SJCRH30 (cell line): ENCODE data around the gene ZNF823. TPM values are rescaled to one million over a fixed set of nuclear protein-coding genes. Genes with fewer than 3 reads are reported as not detected.
"Not testable (repeated sequence)": the region's sequence is repeated elsewhere in the genome, so short reads cannot be mapped to it uniquely, and the experiment has no call there.

ENCODE experiments used
- DNase-seq, 2 experiments: peaks; one replicate each; pipeline ENCODE4 v3.0.0-alpha.2; 2015 to 2020
- H3K27ac ChIP-seq: fragments of 250-450 bp; sonication (Bioruptor Pico); 2 replicates; pipeline ENCODE4 v1.5.1; 2020; ENCODE audit warnings: mild to moderate bottlenecking, moderate library complexity
- H3K27me3 ChIP-seq: fragments of 250-450 bp; sonication (Bioruptor Pico); 2 replicates; pipeline ENCODE4 v1.5.1; 2020; ENCODE audit warnings: mild to moderate bottlenecking, moderate library complexity
- H3K36me3 ChIP-seq: fragments of 250-450 bp; sonication (Bioruptor Pico); 2 replicates; pipeline ENCODE4 v1.5.1; 2020; ENCODE audit warnings: mild to moderate bottlenecking, moderate library complexity
- H3K4me1 ChIP-seq: fragments of 250-450 bp; sonication (Bioruptor Pico); 2 replicates; pipeline ENCODE4 v1.5.1; 2020; ENCODE audit warnings: mild to moderate bottlenecking, moderate library complexity
- H3K4me3 ChIP-seq: fragments of 250-450 bp; sonication (Bioruptor Pico); 2 replicates; pipeline ENCODE4 v1.5.1; 2020; ENCODE audit warnings: mild to moderate bottlenecking, moderate library complexity
- H3K9me3 ChIP-seq: fragments of 250-450 bp; sonication (Bioruptor Pico); replicated peaks from 2 replicates; pipeline ENCODE4 v1.5.1; 2020; ENCODE audit warnings: mild to moderate bottlenecking, moderate library complexity
- total RNA-seq: library from RNA; depleted of rRNA; stranded (reverse); fragments of >200 nt; shearing (Covaris generic); gene quantifications from 2 replicates; pipeline ENCODE4 v1.2.3, GENCODE V29; 2014; rRNA removed

ZNF823 gene
- total RNA-seq: 8.7 and 10.5 TPM in 2 replicates

DNA sequence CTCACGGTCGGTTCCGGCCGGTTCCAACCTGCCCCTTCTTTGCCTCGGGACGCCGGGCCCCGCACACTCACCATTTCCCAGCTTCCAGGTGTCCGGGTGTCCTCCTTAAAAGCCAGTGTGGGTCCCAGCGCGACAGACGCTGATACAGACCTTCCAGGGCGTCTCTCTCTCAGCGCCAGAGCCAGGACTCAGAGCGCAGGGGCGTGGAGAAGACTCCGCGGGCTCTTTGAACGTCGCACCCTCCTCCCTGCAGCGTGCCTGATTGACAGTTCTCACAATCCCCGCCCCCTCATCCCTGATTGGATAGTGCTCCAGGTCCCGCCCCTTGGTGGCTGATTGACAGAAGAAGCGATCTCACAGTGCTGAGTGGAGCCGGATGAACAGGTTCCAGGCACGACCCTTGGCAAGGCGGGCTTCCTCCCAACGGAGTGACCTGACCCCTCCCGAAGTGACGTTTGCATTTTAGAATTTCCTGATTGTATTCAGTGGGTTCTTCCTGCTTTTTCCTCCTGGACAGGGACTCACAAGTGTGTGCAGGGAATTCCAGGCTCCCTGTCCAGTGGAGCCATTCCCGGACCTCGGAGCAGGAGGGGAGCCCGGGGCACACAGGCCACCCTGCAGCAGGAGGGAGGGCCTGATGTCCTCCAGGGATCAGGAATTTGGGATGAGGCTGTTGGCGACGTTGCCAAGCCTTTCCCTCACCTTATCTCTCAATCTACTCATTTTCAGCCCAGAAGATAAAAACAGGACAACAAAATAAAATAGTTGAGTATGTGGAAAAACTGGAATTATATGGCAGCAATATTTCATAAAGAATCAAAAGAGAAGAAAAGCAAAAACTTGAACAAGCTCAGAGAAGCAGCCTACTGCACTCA lies at the start of gene ZNF823:
TSS of gene ZNF823 (minus strand) at position 201 of the 875 bp plus-strand sequence. CDS start at position 74, 127 bp downstream.
- peak within 1 kb of the TSS; percentile 92 for H3K4me3 ChIP-seq
- peak within 1 kb of the TSS; percentile 38 for H3K27ac ChIP-seq
- peak; percentile 99 to 100 for DNase-seq
- H3K9me3 ChIP-seq: no peaks in the 10 kb centered on the region
- no peaks in the 10 kb centered on the region for H3K36me3 ChIP-seq
- no peaks in the 10 kb centered on the region for H3K27me3 ChIP-seq
- no peaks in the 10 kb centered on the region for H3K4me1 ChIP-seq

GRCh38 chr19:11787536-11787935 lies 48.8 kb upstream of the ZNF823 start:
- H3K36me3 ChIP-seq: peaks cover 13% of the 10 kb centered on the region
- H3K4me3 ChIP-seq: no peak overlapping the region
- DNase-seq: no peak
- no peaks in the 10 kb centered on the region for H3K4me1 ChIP-seq
- no peak overlapping the region for H3K27ac ChIP-seq
- peaks cover 16% of the 10 kb centered on the region for H3K9me3 ChIP-seq
- no peaks in the 10 kb centered on the region for H3K27me3 ChIP-seq

GRCh38 chr19:11784356-11784755 lies 45.6 kb upstream of the ZNF823 start:
- peaks cover 40% of the 10 kb centered on the region for H3K9me3 ChIP-seq
- H3K27ac ChIP-seq: no peak overlapping the region
- H3K4me1 ChIP-seq: no peaks in the 10 kb centered on the region
- DNase-seq: no peak
- no peaks in the 10 kb centered on the region for H3K27me3 ChIP-seq
- peaks cover 41% of the 10 kb centered on the region for H3K36me3 ChIP-seq
- H3K4me3 ChIP-seq: no peak overlapping the region

- Histone ChIP-seq H3K36me3 (peaks cover 42% of the 10 kb centered on the region), H3K9me3 (peaks cover 34% of the 10 kb centered on the region), H3K27me3 (no peaks in the 10 kb centered on the region), H3K4me1 (no peaks in the 10 kb centered on the region), H3K27ac (no peak overlapping the region), H3K4me3 (no peak overlapping the region)
- DNase-seq: no peak
These were observed 45.0 kb upstream of the ZNF823 start for GRCh38 chr19:11783767-11784166.

DNA sequence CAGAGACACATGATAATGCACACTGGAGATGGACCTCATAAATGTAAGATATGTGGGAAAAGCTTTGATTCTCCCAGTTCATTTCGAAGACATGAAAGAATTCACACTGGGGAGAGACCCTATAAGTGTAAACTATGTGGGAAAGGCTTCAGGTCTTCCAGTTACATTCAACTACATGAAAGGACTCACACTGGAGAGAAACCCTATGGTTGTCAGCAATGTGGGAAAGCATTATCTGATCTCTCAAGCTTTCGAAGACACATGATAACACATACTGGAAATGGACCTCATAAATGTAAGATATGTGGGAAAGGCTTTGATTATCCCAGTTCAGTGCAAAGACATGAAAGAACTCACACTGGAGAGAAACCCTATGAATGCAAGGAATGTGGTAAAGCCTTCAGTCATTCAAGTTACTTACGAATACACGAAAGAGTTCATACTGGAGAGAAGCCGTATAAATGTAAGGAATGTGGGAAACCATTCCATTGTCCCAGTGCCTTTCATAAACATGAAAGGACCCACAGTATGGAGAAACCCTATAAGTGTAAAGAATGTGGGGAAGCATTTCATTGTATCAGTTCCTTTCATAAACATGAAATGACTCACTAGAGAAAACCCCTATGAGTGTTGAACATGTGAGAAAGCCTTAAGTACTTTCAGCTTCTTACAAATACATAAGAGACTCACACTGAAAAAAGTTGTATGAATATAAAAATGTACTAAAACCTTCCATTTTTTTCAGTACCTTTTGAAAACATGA lies 42.7 kb upstream of the ZNF823 start:
- no peak for DNase-seq
- H3K9me3 ChIP-seq: peaks cover 34% of the 10 kb centered on the region

DNA sequence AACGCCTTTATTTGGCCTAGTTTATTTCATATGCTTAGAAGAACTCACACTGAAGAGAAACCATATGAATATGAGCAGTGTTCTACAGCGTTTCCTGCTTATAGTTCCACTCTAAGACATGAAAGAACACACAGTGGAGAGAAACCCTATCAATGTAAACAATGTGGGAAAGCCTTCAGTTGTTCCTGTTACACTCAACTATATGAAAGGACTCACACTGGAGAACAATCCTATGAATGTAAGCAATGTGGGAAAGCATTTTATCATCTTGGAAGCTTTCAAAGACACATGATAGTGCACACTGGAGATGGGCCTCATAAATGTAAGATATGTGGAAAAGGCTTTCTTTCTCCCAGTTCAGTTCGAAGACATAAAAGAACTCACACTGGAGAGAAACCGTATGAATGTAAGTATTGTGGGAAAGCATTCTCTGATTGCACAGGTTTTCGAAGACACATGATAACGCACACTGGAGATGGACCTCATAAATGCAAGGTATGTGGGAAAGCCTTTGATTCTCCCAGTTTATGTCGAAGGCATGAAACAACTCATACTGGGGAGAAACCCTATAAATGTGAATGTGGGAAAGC lies 41.8 kb upstream of the ZNF823 start:
- peaks cover 34% of the 10 kb centered on the region for H3K9me3 ChIP-seq
- H3K4me3 ChIP-seq: no peak overlapping the region
- peaks cover 53% of the 10 kb centered on the region for H3K36me3 ChIP-seq

More for the DNA sequence above, 42.7 kb upstream of the ZNF823 start:
- Histone ChIP-seq H3K4me1 (no peaks in the 10 kb centered on the region), H3K36me3 (peaks cover 53% of the 10 kb centered on the region), H3K27me3 (no peaks in the 10 kb centered on the region), H3K27ac (no peak overlapping the region), H3K4me3 (no peak overlapping the region)

DNA sequence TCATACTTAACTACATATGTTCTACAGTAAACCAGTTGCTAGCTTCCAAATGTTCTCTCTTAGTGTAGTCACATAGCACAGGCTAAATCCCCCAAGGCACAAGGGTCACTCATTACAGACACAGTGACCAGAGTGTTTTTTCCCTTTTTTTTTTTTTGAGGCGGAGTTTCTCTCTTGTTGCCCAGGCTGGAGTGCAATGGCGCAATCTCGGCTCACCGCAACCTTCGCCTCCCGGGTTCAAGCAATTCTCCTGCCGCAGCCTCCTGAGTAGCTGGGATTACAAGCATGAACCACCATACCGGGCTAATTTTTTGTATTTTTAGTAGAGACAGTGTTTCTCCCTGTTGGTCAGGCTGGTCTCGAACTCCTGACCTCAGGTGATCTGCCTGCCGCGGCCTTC lies 37.9 kb upstream of the ZNF823 start:
- not testable (repeated sequence) for H3K27me3 ChIP-seq, DNase-seq, H3K4me1 ChIP-seq, H3K27ac ChIP-seq, H3K4me3 ChIP-seq
- peaks cover 31% of the 10 kb centered on the region for H3K36me3 ChIP-seq
- H3K9me3 ChIP-seq: peaks cover 18% of the 10 kb centered on the region

More for the DNA sequence above, 41.8 kb upstream of the ZNF823 start:
- Histone ChIP-seq H3K4me1 (no peaks in the 10 kb centered on the region), H3K27me3 (no peaks in the 10 kb centered on the region), H3K27ac (no peak overlapping the region)
- DNase-seq: no peak

DNA sequence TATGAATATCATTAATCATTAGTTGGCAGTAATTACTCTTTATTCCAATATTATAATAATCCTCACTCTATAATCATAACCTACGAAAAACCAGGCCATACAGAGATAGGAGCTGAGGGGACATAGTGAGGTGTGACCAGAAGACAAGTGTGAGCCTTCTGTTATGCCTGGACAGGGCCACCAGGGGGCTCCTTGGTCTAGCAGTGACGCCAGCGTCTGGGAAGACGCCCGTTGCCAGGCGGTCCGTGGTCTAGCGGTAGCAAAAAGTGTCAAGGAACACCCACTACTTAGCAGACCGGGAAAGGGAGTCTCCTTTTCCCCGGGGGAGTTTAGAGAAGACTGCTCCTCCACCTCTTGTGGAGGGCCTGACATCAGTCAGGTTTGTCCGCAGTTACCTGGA lies 32.8 kb upstream of the ZNF823 start:
- DNase-seq: peak; percentile 17 to 22
- not testable (repeated sequence) for H3K27ac ChIP-seq, H3K4me3 ChIP-seq, H3K36me3 ChIP-seq, H3K27me3 ChIP-seq, H3K9me3 ChIP-seq, H3K4me1 ChIP-seq

GRCh38 chr19:11769995-11770394 lies 31.2 kb upstream of the ZNF823 start:
- no peak for DNase-seq
- H3K9me3 ChIP-seq: no peaks in the 10 kb centered on the region; the same call in 1 of the 2 replicates
- no peaks in the 10 kb centered on the region for H3K36me3 ChIP-seq
- H3K4me3 ChIP-seq: no peak overlapping the region
- H3K4me1 ChIP-seq: peaks cover 3% of the 10 kb centered on the region; the same call in 1 of the 2 replicates
- no peak overlapping the region for H3K27ac ChIP-seq
- no peaks in the 10 kb centered on the region for H3K27me3 ChIP-seq

- Histone ChIP-seq H3K27ac (peak overlapping the region; percentile 59; the same call in 1 of the 2 replicates), H3K4me1 (peaks cover 3% of the 10 kb centered on the region; the same call in 1 of the 2 replicates), H3K27me3 (no peaks in the 10 kb centered on the region), H3K36me3 (no peaks in the 10 kb centered on the region), H3K9me3 (no peaks in the 10 kb centered on the region; the same call in 1 of the 2 replicates), H3K4me3 (peak overlapping the region; percentile 79)
- peak; percentile 43 to 57 for DNase-seq
These were observed 28.9 kb upstream of the ZNF823 start for GRCh38 chr19:11767633-11768133.

DNA sequence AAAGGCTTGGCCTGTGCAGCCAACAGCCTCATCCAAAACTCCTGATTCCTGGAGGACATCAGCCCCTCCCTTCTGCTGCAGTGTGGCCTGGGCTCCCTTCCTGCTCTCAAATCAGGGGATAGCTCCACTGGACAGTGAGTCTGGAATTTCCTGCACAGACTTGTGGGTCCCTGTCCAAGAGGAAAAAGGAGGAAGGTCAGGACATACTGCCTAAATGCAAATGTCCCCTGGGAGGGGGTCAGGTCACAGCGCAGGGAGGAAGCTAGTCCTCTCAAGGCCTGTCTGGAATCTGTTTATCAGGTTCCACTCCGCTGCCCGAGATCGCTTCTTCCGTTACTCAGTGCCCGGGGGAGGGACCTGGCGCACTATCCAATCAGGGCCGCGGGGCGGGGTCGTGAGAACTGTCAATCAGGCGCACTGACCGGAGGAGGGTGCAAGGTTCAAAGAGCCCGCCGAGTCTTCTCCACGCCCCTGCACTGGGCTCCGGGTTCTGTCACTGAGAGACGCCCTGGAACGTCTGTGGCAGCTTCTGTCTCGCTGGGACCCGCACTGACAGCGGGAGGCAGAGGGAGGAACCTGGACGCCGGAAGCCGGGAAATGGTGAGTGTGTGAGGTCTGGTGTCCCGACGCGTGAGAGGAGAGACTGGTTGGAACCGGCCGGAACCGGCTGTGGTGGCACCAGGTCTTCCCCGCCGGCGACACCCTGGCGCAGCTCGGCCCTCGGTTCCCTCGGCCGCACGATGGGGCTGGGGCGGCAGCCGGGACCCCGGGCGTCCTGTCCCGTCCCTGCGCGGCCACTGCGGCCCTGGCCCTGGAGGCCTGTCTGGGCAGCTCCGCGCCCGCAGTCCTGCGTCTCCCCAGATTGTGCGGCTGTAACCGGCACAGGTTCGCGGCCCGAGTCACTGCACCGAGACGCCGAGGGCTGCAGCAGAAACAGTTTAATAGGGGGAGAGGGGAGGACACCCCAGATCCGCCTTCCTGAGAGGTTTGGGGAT lies 28.1 kb upstream of the ZNF823 start, which contains the start of gene ZNF441:
TSS of gene ZNF441 (plus strand) at position 404 of the 995 bp plus-strand sequence. CDS start at position 598, 194 bp downstream.
- peaks cover 3% of the 10 kb centered on the region; the same call in 1 of the 2 replicates for H3K4me1 ChIP-seq
- no peaks in the 10 kb centered on the region; the same call in 1 of the 2 replicates for H3K9me3 ChIP-seq
- H3K36me3 ChIP-seq: no peaks in the 10 kb centered on the region
- peak; percentile 98 for DNase-seq
- H3K27ac ChIP-seq: peak within 1 kb of the TSS; percentile 59
- H3K27me3 ChIP-seq: no peaks in the 10 kb centered on the region
- peak within 1 kb of the TSS; percentile 79 for H3K4me3 ChIP-seq

GRCh38 chr19:11763611-11764010 lies 24.9 kb upstream of the ZNF823 start:
- no peak for DNase-seq
- Histone ChIP-seq H3K36me3 (no peaks in the 10 kb centered on the region), H3K4me3 (no peak overlapping the region), H3K4me1 (peaks cover 3% of the 10 kb centered on the region; the same call in 1 of the 2 replicates), H3K9me3 (peaks cover 11% of the 10 kb centered on the region), H3K27me3 (no peaks in the 10 kb centered on the region), H3K27ac (no peak overlapping the region)

GRCh38 chr19:11763117-11763516 lies 24.4 kb upstream of the ZNF823 start:
- no peak overlapping the region for H3K27ac ChIP-seq
- H3K4me3 ChIP-seq: no peak overlapping the region
- peaks cover 2% of the 10 kb centered on the region; the same call in 1 of the 2 replicates for H3K4me1 ChIP-seq
- no peak for DNase-seq
- no peaks in the 10 kb centered on the region for H3K36me3 ChIP-seq
- H3K27me3 ChIP-seq: no peaks in the 10 kb centered on the region
- peaks cover 11% of the 10 kb centered on the region for H3K9me3 ChIP-seq
